Loucy (cell line): ENCODE data around the gene SNAPC3.

Source experiments
- H2AFZ ChIP-seq: fragments of 200-600 bp; sonication (generic); 2 replicates; pipeline ENCODE4 v1.6.0; 2016; ENCODE audit warnings: antibody characterized with exemption, mild to moderate bottlenecking, low read length, moderate library complexity
- H3F3A ChIP-seq: fragments of 200-600 bp; 2 replicates; pipeline ENCODE4 v1.6.0; 2016; ENCODE audit warnings: antibody characterized with exemption, low read depth, mild to moderate bottlenecking
- H3K27me3 ChIP-seq: fragments of 200-600 bp; sonication (generic); 2 replicates; pipeline ENCODE4 v1.6.1; 2014; ENCODE audit warnings: low read length, mild to moderate bottlenecking; ENCODE audit not compliant: insufficient read depth, poor library complexity, severe bottlenecking
- H3K36me3 ChIP-seq: fragments of 200-600 bp; sonication (generic); 2 replicates; pipeline ENCODE4 v1.6.1; 2016; ENCODE audit warnings: low read length; ENCODE audit not compliant: insufficient read depth
- H3K4me1 ChIP-seq: fragments of 200-600 bp; sonication (generic); 2 replicates; pipeline ENCODE4 v1.5.1; 2014; ENCODE audit warnings: low read length, mild to moderate bottlenecking; ENCODE audit not compliant: insufficient read depth, poor library complexity, severe bottlenecking
- H3K4me2 ChIP-seq: fragments of 200-600 bp; sonication (generic); 2 replicates; pipeline ENCODE4 v1.6.0; 2014; ENCODE audit warnings: antibody characterized with exemption, low read length, low read depth, mild to moderate bottlenecking; ENCODE audit not compliant: poor library complexity, severe bottlenecking
- H3K4me3 ChIP-seq: fragments of 200-600 bp; sonication (generic); 2 replicates; pipeline ENCODE4 v1.5.1; 2014; ENCODE audit warnings: low read length, mild to moderate bottlenecking, mixed read lengths; ENCODE audit not compliant: poor library complexity, severe bottlenecking
- H3K79me2 ChIP-seq: fragments of 200-600 bp; sonication (generic); 2 replicates; pipeline ENCODE4 v1.6.1; 2014; ENCODE audit warnings: low read length; ENCODE audit not compliant: insufficient read depth
- H3K9ac ChIP-seq: fragments of 200-600 bp; sonication (generic); 2 replicates; pipeline ENCODE4 v1.6.0; 2014; ENCODE audit warnings: mild to moderate bottlenecking, low read depth, low read length, moderate library complexity; ENCODE audit not compliant: poor library complexity, severe bottlenecking
- H3K9me2 ChIP-seq: fragments of 200-600 bp; sonication (generic); replicated peaks from 2 replicates; pipeline ENCODE4 v1.6.1; 2016; ENCODE audit warnings: low read depth, low read length, mixed read lengths
- H3K9me3 ChIP-seq: fragments of 200-600 bp; sonication (generic); 2 replicates; pipeline ENCODE4 v1.6.1; 2014; ENCODE audit warnings: mild to moderate bottlenecking, antibody characterized with exemption, low read length, low read depth; ENCODE audit not compliant: insufficient read depth
- H4K20me1 ChIP-seq: fragments of 200-600 bp; sonication (generic); 2 replicates; pipeline ENCODE4 v1.6.0; 2014; ENCODE audit warnings: antibody characterized with exemption, low read length, mild to moderate bottlenecking; ENCODE audit not compliant: insufficient read depth, poor library complexity, severe bottlenecking
- EZH2phosphoT487 ChIP-seq: fragments of 200-600 bp; IDR thresholded peaks from 2 replicates; pipeline ENCODE4 v1.6.1; 2018; ENCODE audit warnings: antibody characterized with exemption, mild to moderate bottlenecking, moderate library complexity, borderline replicate concordance
- TF ChIP-seq, protein P1 (sequence below): fragments of 200-600 bp; sonication (generic); conservative IDR thresholded peaks from 2 replicates; pipeline ENCODE4 v1.5.1; 2014; ENCODE audit warnings: mild to moderate bottlenecking, antibody characterized with exemption, low read length

SNAPC3 gene

DNA sequence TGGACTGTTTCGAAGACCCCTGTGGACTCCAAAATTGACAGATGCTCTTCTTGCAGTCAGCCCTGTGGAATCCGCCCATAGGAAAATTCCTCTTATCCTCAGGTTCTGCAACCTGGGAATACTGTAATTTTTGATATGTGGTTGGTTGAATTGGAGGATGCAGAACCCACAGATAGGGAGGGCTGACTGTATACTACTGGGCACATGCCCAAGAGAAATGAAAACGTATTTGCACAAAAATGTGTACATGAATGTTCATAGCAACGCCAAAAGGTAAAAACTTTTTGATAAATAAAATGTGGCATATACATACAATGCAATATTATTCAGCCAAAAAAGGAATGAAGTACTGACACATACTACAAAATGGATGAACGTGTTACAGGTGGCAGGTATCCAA lies 1.9 kb upstream of the SNAPC3 start:
- H3K36me3 ChIP-seq = no peaks in the 10 kb centered on the region
- no peaks in the 10 kb centered on the region for H3K27me3 ChIP-seq
- H3K9ac ChIP-seq = no peak overlapping the region
- peaks cover 34% of the 10 kb centered on the region for H3K4me1 ChIP-seq
- H3K4me3 ChIP-seq = no peak overlapping the region
- no peak overlapping the region for H3K4me2 ChIP-seq
- H3K9me3 ChIP-seq = no peaks in the 10 kb centered on the region
- peaks cover 30% of the 10 kb centered on the region for H4K20me1 ChIP-seq
- H3F3A ChIP-seq = no peaks in the 10 kb centered on the region
- peaks cover 31% of the 10 kb centered on the region for H3K79me2 ChIP-seq
- H2AFZ ChIP-seq = no peak overlapping the region
- TF ChIP-seq, protein P1, sequence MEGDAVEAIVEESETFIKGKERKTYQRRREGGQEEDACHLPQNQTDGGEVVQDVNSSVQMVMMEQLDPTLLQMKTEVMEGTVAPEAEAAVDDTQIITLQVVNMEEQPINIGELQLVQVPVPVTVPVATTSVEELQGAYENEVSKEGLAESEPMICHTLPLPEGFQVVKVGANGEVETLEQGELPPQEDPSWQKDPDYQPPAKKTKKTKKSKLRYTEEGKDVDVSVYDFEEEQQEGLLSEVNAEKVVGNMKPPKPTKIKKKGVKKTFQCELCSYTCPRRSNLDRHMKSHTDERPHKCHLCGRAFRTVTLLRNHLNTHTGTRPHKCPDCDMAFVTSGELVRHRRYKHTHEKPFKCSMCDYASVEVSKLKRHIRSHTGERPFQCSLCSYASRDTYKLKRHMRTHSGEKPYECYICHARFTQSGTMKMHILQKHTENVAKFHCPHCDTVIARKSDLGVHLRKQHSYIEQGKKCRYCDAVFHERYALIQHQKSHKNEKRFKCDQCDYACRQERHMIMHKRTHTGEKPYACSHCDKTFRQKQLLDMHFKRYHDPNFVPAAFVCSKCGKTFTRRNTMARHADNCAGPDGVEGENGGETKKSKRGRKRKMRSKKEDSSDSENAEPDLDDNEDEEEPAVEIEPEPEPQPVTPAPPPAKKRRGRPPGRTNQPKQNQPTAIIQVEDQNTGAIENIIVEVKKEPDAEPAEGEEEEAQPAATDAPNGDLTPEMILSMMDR = no peak
- no peak for TF ChIP-seq EZH2phosphoT487
- no peaks in the 10 kb centered on the region for H3K9me2 ChIP-seq

DNA sequence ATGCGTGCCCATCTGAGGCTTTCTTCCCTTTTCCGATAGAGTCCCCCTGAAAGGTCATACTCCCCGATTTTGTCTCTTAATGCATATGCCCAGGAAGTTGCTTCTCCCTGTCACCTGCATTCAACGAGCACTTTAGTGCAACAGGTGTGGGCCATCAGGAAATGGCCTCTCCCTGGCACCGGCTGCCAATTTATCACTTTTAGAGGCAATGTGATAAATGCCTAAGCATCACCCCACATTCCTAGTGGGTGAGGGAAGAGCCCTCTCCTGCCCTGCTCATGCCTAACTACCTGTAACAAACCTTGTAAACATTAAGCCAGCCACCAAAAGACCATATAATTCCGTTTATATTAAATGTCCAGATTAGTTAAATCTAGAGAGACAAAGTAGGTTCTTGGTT lies 1.1 kb upstream of the SNAPC3 start:
- peaks cover 42% of the 10 kb centered on the region for H3K4me1 ChIP-seq
- H3K4me2 ChIP-seq = peak overlapping the region; percentile 70
- H3F3A ChIP-seq = no peaks in the 10 kb centered on the region
- no peaks in the 10 kb centered on the region for H3K9me2 ChIP-seq
- H3K9me3 ChIP-seq = no peaks in the 10 kb centered on the region
- peak overlapping the region; percentile 93 for H3K9ac ChIP-seq
- peaks cover 38% of the 10 kb centered on the region for H3K79me2 ChIP-seq
- TF ChIP-seq, protein P1 = no peak
- TF ChIP-seq EZH2phosphoT487 = no peak
- H4K20me1 ChIP-seq = peaks cover 37% of the 10 kb centered on the region
- peak overlapping the region; percentile 80; the same call in 1 of the 2 replicates for H2AFZ ChIP-seq
- no peaks in the 10 kb centered on the region for H3K27me3 ChIP-seq
- H3K4me3 ChIP-seq = peak overlapping the region; percentile 99
- no peaks in the 10 kb centered on the region for H3K36me3 ChIP-seq

DNA sequence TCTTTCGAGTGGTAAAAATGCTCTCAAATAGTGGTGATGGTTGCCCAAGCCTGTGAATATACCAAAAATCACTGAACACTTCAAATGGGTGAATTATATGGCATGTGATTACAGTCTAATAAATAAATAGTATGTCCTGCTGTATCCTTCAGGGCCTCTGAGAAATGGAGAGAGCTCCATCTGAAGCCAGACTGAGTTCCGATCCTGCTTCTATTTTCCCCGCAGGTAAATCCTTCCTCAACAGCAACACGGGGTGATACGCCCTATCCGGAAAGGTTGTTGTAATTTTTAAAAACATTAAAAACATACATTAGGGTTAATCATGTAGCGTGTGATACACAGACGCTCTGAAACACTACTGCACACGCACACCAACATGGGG lies 695 bp upstream of the SNAPC3 start:
- Histone ChIP-seq H3K79me2 (peaks cover 43% of the 10 kb centered on the region), H4K20me1 (peaks cover 41% of the 10 kb centered on the region), H3K9me2 (no peaks in the 10 kb centered on the region), H3F3A (no peaks in the 10 kb centered on the region), H3K36me3 (no peaks in the 10 kb centered on the region), H3K4me2 (peak overlapping the region; percentile 70), H3K9ac (peak overlapping the region; percentile 93), H3K27me3 (no peaks in the 10 kb centered on the region), H3K4me1 (peaks cover 45% of the 10 kb centered on the region), H3K9me3 (no peaks in the 10 kb centered on the region), H3K4me3 (peak overlapping the region; percentile 99), H2AFZ (peak overlapping the region; percentile 80)
- TF ChIP-seq, protein P1 = no peak
- no peak for TF ChIP-seq EZH2phosphoT487
